PFSK-1 (cell line): ENCODE results near the gene OSCP1.

Source experiments
- FOXP2 ChIP-seq: optimal IDR thresholded peaks from 2 replicates; pipeline ENCODE3; 2011; ENCODE audit warnings: borderline replicate concordance, control low read depth, inconsistent platforms; ENCODE audit not compliant: insufficient read depth; ENCODE audit errors: extremely low read length, extremely low read depth
- POLR2AphosphoS5 ChIP-seq: IDR thresholded peaks from 2 replicates; pipeline ENCODE4 v1.6.1; 2012; ENCODE audit warnings: low read depth, mild to moderate bottlenecking, control low read depth, low read length, moderate library complexity
- SIN3A ChIP-seq: IDR thresholded peaks from 2 replicates; pipeline ENCODE4 v1.6.1; 2012; ENCODE audit warnings: mild to moderate bottlenecking, low read length, moderate library complexity, borderline replicate concordance; ENCODE audit not compliant: insufficient read depth
- TAF1 ChIP-seq: IDR thresholded peaks from 2 replicates; pipeline ENCODE4 v1.6.1; 2012; ENCODE audit warnings: low read length, control low read depth, borderline replicate concordance; ENCODE audit not compliant: insufficient read depth
- TF ChIP-seq, protein P1 (sequence below), 2 experiments: IDR thresholded peaks; 2 replicates each; pipeline versions ENCODE4 v1.6.1 to v1.8.0; 2011 to 2012; ENCODE audit warnings: low read depth in 2 of 2, low read length in 2 of 2, control low read depth in 1 of 2, inconsistent platforms in 1 of 2, mild to moderate bottlenecking in 1 of 2, moderate library complexity in 1 of 2; ENCODE audit not compliant: insufficient read depth in 1 of 2

OSCP1 gene

DNA sequence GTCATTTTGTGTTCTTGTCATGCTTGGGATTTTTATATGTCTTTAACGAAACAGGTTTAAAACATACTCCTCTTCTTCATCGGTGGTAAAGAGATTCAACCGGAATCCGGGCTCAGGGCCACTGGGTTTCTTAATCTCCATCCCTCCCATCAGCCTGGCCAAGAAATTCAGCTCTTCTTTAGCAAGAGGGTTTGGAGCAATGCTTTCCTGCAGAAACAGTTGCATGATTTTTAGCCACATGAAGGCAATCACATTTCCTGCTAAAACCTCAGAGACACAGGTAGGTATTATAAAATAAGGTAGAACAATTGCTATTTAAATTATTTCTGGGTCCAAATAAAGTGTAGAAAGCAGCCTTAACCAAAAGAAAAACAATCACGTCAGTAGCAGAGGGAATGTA, 29.8 kb downstream of the OSCP1 start:
- TF ChIP-seq FOXP2 = no peak
- TF ChIP-seq, protein P1, sequence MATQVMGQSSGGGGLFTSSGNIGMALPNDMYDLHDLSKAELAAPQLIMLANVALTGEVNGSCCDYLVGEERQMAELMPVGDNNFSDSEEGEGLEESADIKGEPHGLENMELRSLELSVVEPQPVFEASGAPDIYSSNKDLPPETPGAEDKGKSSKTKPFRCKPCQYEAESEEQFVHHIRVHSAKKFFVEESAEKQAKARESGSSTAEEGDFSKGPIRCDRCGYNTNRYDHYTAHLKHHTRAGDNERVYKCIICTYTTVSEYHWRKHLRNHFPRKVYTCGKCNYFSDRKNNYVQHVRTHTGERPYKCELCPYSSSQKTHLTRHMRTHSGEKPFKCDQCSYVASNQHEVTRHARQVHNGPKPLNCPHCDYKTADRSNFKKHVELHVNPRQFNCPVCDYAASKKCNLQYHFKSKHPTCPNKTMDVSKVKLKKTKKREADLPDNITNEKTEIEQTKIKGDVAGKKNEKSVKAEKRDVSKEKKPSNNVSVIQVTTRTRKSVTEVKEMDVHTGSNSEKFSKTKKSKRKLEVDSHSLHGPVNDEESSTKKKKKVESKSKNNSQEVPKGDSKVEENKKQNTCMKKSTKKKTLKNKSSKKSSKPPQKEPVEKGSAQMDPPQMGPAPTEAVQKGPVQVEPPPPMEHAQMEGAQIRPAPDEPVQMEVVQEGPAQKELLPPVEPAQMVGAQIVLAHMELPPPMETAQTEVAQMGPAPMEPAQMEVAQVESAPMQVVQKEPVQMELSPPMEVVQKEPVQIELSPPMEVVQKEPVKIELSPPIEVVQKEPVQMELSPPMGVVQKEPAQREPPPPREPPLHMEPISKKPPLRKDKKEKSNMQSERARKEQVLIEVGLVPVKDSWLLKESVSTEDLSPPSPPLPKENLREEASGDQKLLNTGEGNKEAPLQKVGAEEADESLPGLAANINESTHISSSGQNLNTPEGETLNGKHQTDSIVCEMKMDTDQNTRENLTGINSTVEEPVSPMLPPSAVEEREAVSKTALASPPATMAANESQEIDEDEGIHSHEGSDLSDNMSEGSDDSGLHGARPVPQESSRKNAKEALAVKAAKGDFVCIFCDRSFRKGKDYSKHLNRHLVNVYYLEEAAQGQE (IDR thresholded peaks at IDR 0.05; ENCODE audit: insufficient read depth in 1 of 2, low read depth in 2 of 2, low read length in 2 of 2) = no peak
- no peak for TF ChIP-seq POLR2AphosphoS5
- TF ChIP-seq SIN3A = no peak
- no peak for TF ChIP-seq TAF1

DNA sequence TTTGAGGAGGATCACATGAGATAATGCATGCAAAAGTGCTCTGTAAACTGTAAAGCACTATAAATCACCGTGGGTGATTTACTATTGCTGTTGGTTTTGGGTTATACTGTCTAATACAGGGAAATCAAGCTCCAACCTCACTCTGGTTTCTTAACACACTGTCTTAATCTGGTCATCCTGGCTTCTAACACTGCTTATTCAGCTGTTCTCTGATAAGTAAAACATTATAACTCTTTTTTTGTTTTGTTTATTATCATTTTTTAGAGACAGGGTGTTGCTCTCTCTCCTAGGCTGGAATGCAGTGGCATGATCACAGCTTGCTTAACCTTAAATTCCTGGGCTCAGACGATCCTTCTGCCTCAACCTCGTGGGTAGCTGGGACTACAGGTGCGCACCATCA, 30.7 kb downstream of the OSCP1 start:
- TF ChIP-seq TAF1 (no peak), SIN3A (no peak), POLR2AphosphoS5 (no peak), FOXP2 (no peak)
- TF ChIP-seq, protein P1 (IDR thresholded peaks at IDR 0.05; ENCODE audit: insufficient read depth in 1 of 2, low read depth in 2 of 2, low read length in 2 of 2) = no peak

DNA sequence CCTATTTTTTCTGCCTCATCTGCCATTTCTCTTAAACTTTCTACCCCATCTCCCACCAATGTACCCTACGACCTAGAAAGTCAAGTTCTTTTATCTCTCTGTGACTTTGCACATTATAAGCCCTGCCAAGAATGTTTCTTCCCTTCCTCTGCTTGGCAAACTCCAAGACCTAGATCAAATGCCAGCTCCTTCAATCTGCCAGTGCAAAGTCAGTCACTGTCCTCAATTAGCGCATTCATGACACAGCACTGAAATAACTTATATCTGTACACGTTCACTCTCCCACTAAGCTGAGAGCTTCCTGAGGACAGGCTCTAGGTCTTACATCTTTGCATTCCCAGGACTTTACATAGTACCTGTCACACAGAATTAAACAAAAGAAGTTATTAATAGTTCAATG, 31.1 kb downstream of the OSCP1 start:
- TF ChIP-seq SIN3A (no peak), POLR2AphosphoS5 (no peak), FOXP2 (no peak), TAF1 (no peak)
- TF ChIP-seq, protein P1 (IDR thresholded peaks at IDR 0.05; ENCODE audit: insufficient read depth in 1 of 2, low read depth in 2 of 2, low read length in 2 of 2) = no peak

DNA sequence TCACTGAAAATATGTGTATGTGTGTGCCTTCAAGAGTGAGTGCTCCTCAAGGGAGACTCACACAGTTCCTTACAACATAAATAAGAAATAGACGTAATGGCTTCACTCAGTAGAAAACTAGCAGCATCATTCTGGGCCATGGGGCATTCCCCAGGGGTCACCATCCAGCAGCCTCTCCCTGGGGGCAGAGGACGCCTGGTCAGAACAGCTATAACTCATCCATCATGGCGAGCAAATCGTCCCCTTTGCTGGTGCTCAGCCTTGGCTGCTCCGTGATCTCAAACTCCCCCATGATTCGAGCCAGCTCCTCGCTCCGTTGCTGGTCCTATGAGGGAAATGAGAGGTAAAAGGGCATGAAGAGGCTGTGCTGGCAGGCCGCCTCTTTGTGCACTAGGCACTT, 32.3 kb downstream of the OSCP1 start:
- TF ChIP-seq, protein P1 (IDR thresholded peaks at IDR 0.05; ENCODE audit: insufficient read depth in 1 of 2, low read depth in 2 of 2, low read length in 2 of 2) = no peak
- TF ChIP-seq FOXP2 (no peak), SIN3A (no peak), TAF1 (no peak)

DNA sequence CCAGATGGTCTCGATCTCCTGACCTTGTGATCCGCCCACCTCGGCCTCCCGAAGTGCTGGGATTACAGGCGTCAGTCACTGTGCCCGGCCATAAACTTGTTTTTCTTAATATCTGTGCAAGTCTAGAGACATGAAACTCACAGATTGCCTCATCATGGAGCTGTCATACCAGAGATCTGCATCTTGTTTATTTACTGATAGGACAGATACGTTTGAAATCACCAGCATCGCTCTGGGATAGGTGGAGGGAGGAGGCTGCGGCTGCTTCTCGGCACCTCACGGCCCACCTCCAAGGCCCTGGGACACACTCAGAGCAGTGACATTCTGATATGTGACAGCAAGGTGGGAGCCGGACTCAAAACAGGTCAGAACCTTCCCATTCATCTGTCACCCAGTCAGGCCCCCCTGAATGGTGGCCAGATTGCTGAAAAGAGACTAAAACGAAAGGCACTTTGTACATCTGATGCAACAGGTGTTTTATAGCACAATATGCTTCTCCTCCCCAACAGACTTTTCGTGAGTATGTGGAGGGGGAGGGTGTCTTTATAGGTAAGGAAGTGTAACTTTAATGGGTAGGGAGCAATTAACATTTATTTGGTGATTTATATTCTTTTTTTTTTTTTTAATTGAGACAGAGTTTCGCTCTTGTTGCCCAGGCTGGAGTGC, 34.5 kb downstream of the OSCP1 start:
- TF ChIP-seq POLR2AphosphoS5 = no peak
- no peak for TF ChIP-seq SIN3A
- no peak for TF ChIP-seq TAF1
- TF ChIP-seq FOXP2 = no peak
- TF ChIP-seq, protein P1 (IDR thresholded peaks at IDR 0.05; ENCODE audit: insufficient read depth in 1 of 2, low read depth in 2 of 2, low read length in 2 of 2) = no peak
